Sigmoid colon (tissue), 4 donors: ENCODE measurements around the gene BRPF3.

Experiments used
- CTCF ChIP-seq, 4 experiments: fragments of 450-650 bp in 3 of 4; fragments of 200-600 bp in 1 of 4; IDR thresholded peaks; one replicate each; pipeline ENCODE4 v1.5.1; 2016 to 2019; ENCODE audit warnings: antibody characterized with exemption in 4 of 4, mild to moderate bottlenecking in 3 of 4, moderate library complexity in 2 of 4
- EP300 ChIP-seq, 4 donors: sonication (generic); formaldehyde crosslinking; IDR thresholded peaks; one replicate each; pipeline ENCODE4 v1.6.1; 2017; ENCODE audit warnings: antibody characterized with exemption in 4 of 4
- POLR2A ChIP-seq, 2 donors: fragments of 450-650 bp; IDR thresholded peaks; one replicate each; pipeline ENCODE4 v1.6.1; 2016; ENCODE audit warnings: antibody characterized with exemption in 2 of 2, mild to moderate bottlenecking in 2 of 2, moderate library complexity in 2 of 2
- POLR2AphosphoS5 ChIP-seq, 4 donors: sonication (generic); formaldehyde crosslinking; IDR thresholded peaks; one replicate each; pipeline ENCODE4 v1.6.1; 2017; ENCODE audit warnings: antibody characterized with exemption in 4 of 4

GRCh38 chr6:36216559-36216958 lies 20.0 kb downstream of the BRPF3 start:
- no peak for TF ChIP-seq POLR2A (IDR thresholded peaks at IDR 0.05)
- no peak for TF ChIP-seq CTCF (IDR thresholded peaks at IDR 0.05)
- no peak for TF ChIP-seq EP300 (IDR thresholded peaks at IDR 0.05)
- TF ChIP-seq POLR2AphosphoS5 (IDR thresholded peaks at IDR 0.05) = no peak
